K562 (cell line): ENCODE measurements around the gene SCIN. TPM values are rescaled to one million over a fixed set of nuclear protein-coding genes. Genes with fewer than 3 reads are reported as not detected.

Experiments used
- ATAC-seq: fragments of 200-7000 bp; cut with Tn5 transposase; 3 replicates; pipeline ENCODE4 v1.9.1; 2020; ENCODE audit warnings: moderate library complexity
- BruUV-seq: library from RNA; stranded (reverse); fragments of 400-500 nt; replicated peaks from 2 replicates; lab custom pipeline; 2021; lab: Mats Ljungman, UMichigan
- CTCF ChIA-PET: fragments of 300-600 bp; formaldehyde crosslinking; extraction: SDS; loops from one replicate; lab custom pipeline; 2021; ENCODE audit warnings: low intra/inter-chr PET ratio; lab: Yijun Ruan, JAX
- POLR2A ChIA-PET: fragments of 300-600, 350-650 bp; sonication (Branson Sonifier 250); formaldehyde crosslinking; extraction: SDS; loops from one replicate; lab custom pipeline; 2021; ENCODE audit warnings: antibody characterized with exemption, inconsistent platforms; lab: Yijun Ruan, JAX
- DNase-seq, 4 experiments: peaks; one replicate each; pipeline versions ENCODE4 v3.0.0 to v3.0.0-alpha.2; 2011 to 2018; ENCODE audit warnings: low spot score in 3 of 4, mixed read lengths in 3 of 4; ENCODE audit errors: extremely low read depth in 1 of 4
- FAIRE-seq: peaks from 2 replicates; lab custom pipeline; 2011; peaks lifted over from hg19 to GRCh38; lab: Jason Lieb, UNC
- H2AFZ ChIP-seq: 2 replicates; pipeline ENCODE4 v1.6.0; 2011; ENCODE audit warnings: low read depth, low read length, control low read depth, inconsistent platforms
- H3K27ac ChIP-seq: fragments of 200-600 bp; 3 replicates; pipeline ENCODE4 v1.8.0; 2011; ENCODE audit warnings: low read depth, mild to moderate bottlenecking, control low read depth, inconsistent platforms, low read length, moderate library complexity, mixed read lengths; ENCODE audit errors: extremely low read depth
- H3K27me3 ChIP-seq, 2 experiments: fragments of 300-600 bp in 1 of 2; 2 replicates in 1 of 2; 3 replicates in 1 of 2; pipeline versions ENCODE4 v1.6.0 to v1.8.0; 2011; ENCODE audit warnings: inconsistent platforms in 2 of 2, low read length in 2 of 2, mild to moderate bottlenecking in 1 of 2, mixed read lengths in 1 of 2, moderate library complexity in 1 of 2; ENCODE audit not compliant: control insufficient read depth in 2 of 2, insufficient read depth in 2 of 2
- H3K36me3 ChIP-seq: fragments of 300-600 bp; 3 replicates; pipeline ENCODE4 v1.8.0; 2011; ENCODE audit warnings: mild to moderate bottlenecking, low read length, inconsistent platforms; ENCODE audit not compliant: control insufficient read depth, insufficient read depth
- H3K4me1 ChIP-seq, 2 experiments: fragments of 200-600 bp in 1 of 2; replicated peaks in 1 of 2; 2 replicates in 1 of 2; 3 replicates in 1 of 2; pipeline versions ENCODE4 v1.5.1 to v1.8.0; 2011; ENCODE audit warnings: inconsistent platforms in 2 of 2, low read length in 2 of 2, mild to moderate bottlenecking in 1 of 2, mixed read lengths in 1 of 2, moderate library complexity in 1 of 2; ENCODE audit not compliant: control insufficient read depth in 2 of 2, insufficient read depth in 2 of 2
- H3K4me2 ChIP-seq: 2 replicates; pipeline ENCODE4 v1.6.1; 2011; ENCODE audit warnings: low read length, control low read depth, inconsistent platforms, mixed read lengths; ENCODE audit not compliant: insufficient read depth
- H3K4me3 ChIP-seq: fragments of 200-600 bp; sonication (generic), shearing (Covaris generic); 2 replicates; pipeline ENCODE4 v1.5.1; 2016; ENCODE audit warnings: control low read depth, inconsistent platforms
- H3K79me2 ChIP-seq: fragments of 200-600 bp; 3 replicates; pipeline ENCODE4 v1.8.0; 2011; ENCODE audit warnings: low read length, inconsistent platforms; ENCODE audit not compliant: control insufficient read depth, insufficient read depth
- H3K9ac ChIP-seq, 2 experiments: 2 replicates each; pipeline versions ENCODE4 v1.6.0 to v1.6.1; 2011; ENCODE audit warnings: low read depth in 2 of 2, low read length in 2 of 2, control low read depth in 1 of 2, inconsistent platforms in 1 of 2, mild to moderate bottlenecking in 1 of 2, mixed read lengths in 1 of 2; ENCODE audit not compliant: insufficient read depth in 1 of 2
- H3K9me1 ChIP-seq: one replicate; pipeline ENCODE4 v1.6.0; 2011; ENCODE audit warnings: inconsistent platforms, mild to moderate bottlenecking, low read length, moderate library complexity; ENCODE audit not compliant: control insufficient read depth, insufficient read depth
- H3K9me3 ChIP-seq: replicated peaks from 2 replicates; pipeline ENCODE4 v1.5.1; 2011; ENCODE audit warnings: low read depth, low read length, inconsistent platforms; ENCODE audit not compliant: control insufficient read depth, insufficient read depth
- H4K20me1 ChIP-seq: replicated peaks from 2 replicates; pipeline ENCODE4 v1.6.1; 2011; ENCODE audit warnings: low read length, inconsistent platforms, mixed read lengths; ENCODE audit not compliant: control insufficient read depth, insufficient read depth
- BRD9 ChIP-seq: fragments of 450-650 bp; IDR thresholded peaks from 2 replicates; pipeline ENCODE4 v1.6.1; 2018; ENCODE audit warnings: low read depth; ENCODE audit not compliant: partially characterized antibody
- CBX3 ChIP-seq, 2 experiments: IDR thresholded peaks; 1 replicate in 1 of 2; 2 replicates in 1 of 2; pipeline ENCODE4 v1.6.1; 2012; ENCODE audit warnings: inconsistent platforms in 2 of 2, low read length in 2 of 2, borderline replicate concordance in 1 of 2, control low read depth in 1 of 2
- CEBPB ChIP-seq: fragments of 450-650 bp; IDR thresholded peaks from 2 replicates; pipeline ENCODE4 v1.6.1; 2016; ENCODE audit warnings: missing genetic modification characterization, missing compliant biosample characterization
- ZNF77 ChIP-seq: fragments of 250-450 bp; sonication (Bioruptor Pico); IDR thresholded peaks from 2 replicates; pipeline ENCODE4 v1.5.0; 2020
- WGBS: fragments of 100-300 bp; shearing (Covaris generic); methylation state at CpG from one replicate; pipeline ENCODE4 v1.1.6; 2016; ENCODE audit warnings: low coverage, mixed read lengths; ENCODE audit not compliant: insufficient coverage; ENCODE audit errors: missing lambda C conversion rate; 5-methylcytosine and 5-hydroxymethylcytosine counted together
- in situ Hi-C: fragments of 300-500 bp; cut with MboI; formaldehyde crosslinking; loops from 4 replicates; pipeline ENCODE4 v1.15.0; 2018; ENCODE audit warnings: inconsistent platforms, mixed read lengths
- intact Hi-C: fragments of 100-400 bp; cut with micrococcal nuclease; formaldehyde crosslinking; loops from 2 replicates; pipeline ENCODE4 v1.14.2; 2022
- polyA plus RNA-seq, 8 experiments: library from polyadenylated mRNA; depleted of rRNA in 4 of 8; stranded (reverse) in 5 of 8; unstranded in 3 of 8; fragments of >200 nt; fragmentation: Nextera tagmentation in 2 of 8; fragmentation: Illumina TruSeq in 1 of 8; extraction: Ambion mirVana in 2 of 8; extraction: Trizol in 1 of 8; gene quantifications; 2 replicates each; pipeline versions ENCODE4 v1.2.1 to v1.2.3, GENCODE V29; 2011 to 2014; ENCODE audit warnings: inconsistent platforms in 1 of 8, missing spikeins in 1 of 8
- total RNA-seq, 7 experiments: library from RNA; depleted of rRNA in 6 of 7; stranded (reverse); fragments of >200 nt in 6 of 7; fragmentation: Illumina TruSeq in 2 of 7; extraction: Trizol in 2 of 7; gene quantifications; 2 replicates each; pipeline versions ENCODE4 v1.2.1 to v1.2.3, GENCODE V29; 2011 to 2021; ENCODE audit warnings: low replicate concordance in 1 of 7
- TF ChIP-seq, protein P1 (sequence below), 3 experiments: fragments of 200-800 bp in 1 of 3; fragments of 250-450 bp in 1 of 3; fragments of 450-650 bp in 1 of 3; sonication (Bioruptor Pico) in 1 of 3; sonication (Bioruptor generic) in 1 of 3; formaldehyde crosslinking in 1 of 3; IDR thresholded peaks; 2 replicates each; pipeline versions ENCODE4 v1.6.1 to v1.8.0; 2016 to 2022; ENCODE audit warnings: mild to moderate bottlenecking in 2 of 3, missing genetic modification characterization in 2 of 3, missing compliant biosample characterization in 1 of 3, moderate library complexity in 1 of 3

The SCIN gene
- total and polyA plus RNA-seq, 9 of the 15 experiments (the other 6 are each of a cell fraction or from before 2014, with no cell fraction given) = 0.67 to 18.2 (median 10.6) TPM

- H3K9me3 ChIP-seq = 0 out of 2 replicates have a peak, but pooled peaks cover 4% of the 10 kb centered on the region
- H3K27ac ChIP-seq = no peak overlapping the region
- H3K9me1 ChIP-seq = no peaks in the 10 kb centered on the region
- H3K4me3 ChIP-seq = no peak overlapping the region
- FAIRE-seq (no peak), DNase-seq (no peak), ATAC-seq (no peak)
- H3K27me3 ChIP-seq = no peaks in the 10 kb centered on the region
- BruUV-seq = no TSS peak
- no peaks in the 10 kb centered on the region for H3K4me1 ChIP-seq
- ChIA-PET CTCF (no interaction called here), POLR2A (no interaction called here)
- intact Hi-C loops (no loop called here), in situ Hi-C loops (no loop called here)
- TF ChIP-seq BRD9 (no peak), CEBPB (tag) (peak; percentile 78)
- no peak overlapping the region for H3K4me2 ChIP-seq
- no peaks in the 10 kb centered on the region for H3K79me2 ChIP-seq
- H2AFZ ChIP-seq = no peak overlapping the region
- H3K9ac ChIP-seq = no peak overlapping the region
- no peaks in the 10 kb centered on the region for H4K20me1 ChIP-seq
- H3K36me3 ChIP-seq = no peaks in the 10 kb centered on the region
Observed at GRCh38 chr7:12553416-12553815, 17.1 kb upstream of the SCIN start.

DNA sequence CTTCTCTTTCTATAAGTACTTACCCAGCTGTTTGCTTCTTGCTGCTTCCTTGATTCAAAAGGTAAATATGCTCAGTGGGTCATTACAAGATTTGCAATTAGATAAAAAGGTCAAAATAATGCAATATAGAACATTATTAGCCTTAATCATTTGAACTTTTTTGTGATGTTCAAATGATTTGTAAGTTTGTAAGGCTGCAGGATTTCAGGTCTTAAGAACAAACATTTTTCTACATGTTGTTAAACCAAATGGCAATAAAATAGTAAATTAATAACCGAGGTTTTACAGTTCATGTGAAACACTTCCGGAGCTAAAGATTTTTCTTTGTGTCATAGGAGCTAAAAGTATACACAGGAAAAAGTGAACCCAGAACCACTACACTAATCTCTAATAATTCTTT lies 16.2 kb upstream of the SCIN start:
- H3K9me1 ChIP-seq = no peaks in the 10 kb centered on the region
- 8% methylated on average over 2 of the region's 2 CpGs for WGBS
- CTCF ChIA-PET = no interaction called here
- TF ChIP-seq CBX3 (IDR thresholded peaks at IDR 0.05; ENCODE audit: borderline replicate concordance in 1 of 2, low read length in 2 of 2) = no peak
- no peak for TF ChIP-seq ZNF77 (CRISPR knock-in tag)
- TF ChIP-seq, protein P1, sequence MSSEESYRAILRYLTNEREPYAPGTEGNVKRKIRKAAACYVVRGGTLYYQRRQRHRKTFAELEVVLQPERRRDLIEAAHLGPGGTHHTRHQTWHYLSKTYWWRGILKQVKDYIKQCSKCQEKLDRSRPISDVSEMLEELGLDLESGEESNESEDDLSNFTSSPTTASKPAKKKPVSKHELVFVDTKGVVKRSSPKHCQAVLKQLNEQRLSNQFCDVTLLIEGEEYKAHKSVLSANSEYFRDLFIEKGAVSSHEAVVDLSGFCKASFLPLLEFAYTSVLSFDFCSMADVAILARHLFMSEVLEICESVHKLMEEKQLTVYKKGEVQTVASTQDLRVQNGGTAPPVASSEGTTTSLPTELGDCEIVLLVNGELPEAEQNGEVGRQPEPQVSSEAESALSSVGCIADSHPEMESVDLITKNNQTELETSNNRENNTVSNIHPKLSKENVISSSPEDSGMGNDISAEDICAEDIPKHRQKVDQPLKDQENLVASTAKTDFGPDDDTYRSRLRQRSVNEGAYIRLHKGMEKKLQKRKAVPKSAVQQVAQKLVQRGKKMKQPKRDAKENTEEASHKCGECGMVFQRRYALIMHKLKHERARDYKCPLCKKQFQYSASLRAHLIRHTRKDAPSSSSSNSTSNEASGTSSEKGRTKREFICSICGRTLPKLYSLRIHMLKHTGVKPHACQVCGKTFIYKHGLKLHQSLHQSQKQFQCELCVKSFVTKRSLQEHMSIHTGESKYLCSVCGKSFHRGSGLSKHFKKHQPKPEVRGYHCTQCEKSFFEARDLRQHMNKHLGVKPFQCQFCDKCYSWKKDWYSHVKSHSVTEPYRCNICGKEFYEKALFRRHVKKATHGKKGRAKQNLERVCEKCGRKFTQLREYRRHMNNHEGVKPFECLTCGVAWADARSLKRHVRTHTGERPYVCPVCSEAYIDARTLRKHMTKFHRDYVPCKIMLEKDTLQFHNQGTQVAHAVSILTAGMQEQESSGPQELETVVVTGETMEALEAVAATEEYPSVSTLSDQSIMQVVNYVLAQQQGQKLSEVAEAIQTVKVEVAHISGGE (CRISPR knock-in tag; IDR thresholded peaks at IDR 0.05) = no peak

More for the DNA sequence above, 16.2 kb upstream of the SCIN start:
- 0 out of 2 replicates have a peak, but pooled peaks cover 4% of the 10 kb centered on the region for H3K9me3 ChIP-seq
- ATAC-seq (no peak), DNase-seq (no peak), FAIRE-seq (no peak)
- no peaks in the 10 kb centered on the region for H3K27me3 ChIP-seq
- H3K9ac ChIP-seq = no peak overlapping the region
- H3K27ac ChIP-seq = no peak overlapping the region
- H3K4me2 ChIP-seq = no peak overlapping the region
- no peaks in the 10 kb centered on the region for H4K20me1 ChIP-seq
- no peak overlapping the region for H3K4me3 ChIP-seq
- no peak overlapping the region for H2AFZ ChIP-seq
- BruUV-seq = no TSS peak
- POLR2A ChIA-PET = no interaction called here
- in situ Hi-C loops (no loop called here), intact Hi-C loops (no loop called here)
- no peaks in the 10 kb centered on the region for H3K79me2 ChIP-seq
- no peaks in the 10 kb centered on the region for H3K36me3 ChIP-seq
- no peaks in the 10 kb centered on the region for H3K4me1 ChIP-seq
